ENCODE data around the gene FGF1.

DNA sequence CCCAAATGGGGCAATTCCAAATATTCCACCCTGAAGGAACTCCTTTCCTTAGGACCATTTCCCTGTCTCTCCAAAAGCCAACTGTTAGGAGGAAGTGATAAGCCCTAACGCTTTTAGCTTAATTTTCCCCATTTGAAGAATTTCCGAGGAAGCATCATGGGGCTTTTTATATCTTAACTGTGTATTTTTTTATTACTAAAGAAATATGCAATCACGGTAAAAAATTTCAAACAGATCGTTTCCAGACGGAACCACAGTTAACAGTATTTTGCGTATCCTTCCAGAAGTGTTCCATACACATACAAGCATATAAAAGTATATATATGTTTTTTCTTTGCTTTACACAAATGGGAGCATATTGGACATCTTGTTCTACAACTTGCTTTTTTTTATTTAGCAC, 133.8 kb downstream of the FGF1 start:
- TF ChIP-seq BHLHE40 (IDR thresholded peaks at IDR 0.05; ENCODE audit: borderline replicate concordance), result no peak
- no peak for TF ChIP-seq FOXA1 (IDR thresholded peaks at IDR 0.05)
- TF ChIP-seq NFRKB (IDR thresholded peaks at IDR 0.05), result no peak
- TF ChIP-seq SP1 (IDR thresholded peaks at IDR 0.05), result no peak
- no peak for TF ChIP-seq FOXM1 (IDR thresholded peaks at IDR 0.05; ENCODE audit: borderline replicate concordance)
- no peak for TF ChIP-seq L3MBTL2 (conservative IDR thresholded peaks at IDR 0.05)
- no peak for TF ChIP-seq ARNT (IDR thresholded peaks at IDR 0.05)
- TF ChIP-seq SUZ12 (IDR thresholded peaks at IDR 0.05), result no peak
- no peak for TF ChIP-seq FOXK2 (IDR thresholded peaks at IDR 0.05)
- TF ChIP-seq HDGF (IDR thresholded peaks at IDR 0.05; ENCODE audit: borderline replicate concordance), result no peak
- TF ChIP-seq, protein P1, sequence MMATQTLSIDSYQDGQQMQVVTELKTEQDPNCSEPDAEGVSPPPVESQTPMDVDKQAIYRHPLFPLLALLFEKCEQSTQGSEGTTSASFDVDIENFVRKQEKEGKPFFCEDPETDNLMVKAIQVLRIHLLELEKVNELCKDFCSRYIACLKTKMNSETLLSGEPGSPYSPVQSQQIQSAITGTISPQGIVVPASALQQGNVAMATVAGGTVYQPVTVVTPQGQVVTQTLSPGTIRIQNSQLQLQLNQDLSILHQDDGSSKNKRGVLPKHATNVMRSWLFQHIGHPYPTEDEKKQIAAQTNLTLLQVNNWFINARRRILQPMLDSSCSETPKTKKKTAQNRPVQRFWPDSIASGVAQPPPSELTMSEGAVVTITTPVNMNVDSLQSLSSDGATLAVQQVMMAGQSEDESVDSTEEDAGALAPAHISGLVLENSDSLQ (IDR thresholded peaks at IDR 0.05), result no peak
- TF ChIP-seq TARDBP (IDR thresholded peaks at IDR 0.05), result no peak
- no peak for TF ChIP-seq ELF4 (IDR thresholded peaks at IDR 0.05)
- TF ChIP-seq LEF1 (IDR thresholded peaks at IDR 0.05; ENCODE audit: borderline replicate concordance), result no peak
